GM19455 (cell line): ENCODE measurements around the gene WWC2.
"Not testable (repeated sequence)": the region's sequence is repeated elsewhere in the genome, so short reads cannot be mapped to it uniquely, and the experiment has no call there.

ENCODE experiments used
- ATAC-seq: cut with Tn5 transposase; IDR thresholded peaks from one replicate; pipeline ENCODE4 v1.9.1; 2021; ENCODE audit not compliant: unreplicated experiment

WWC2 gene

DNA sequence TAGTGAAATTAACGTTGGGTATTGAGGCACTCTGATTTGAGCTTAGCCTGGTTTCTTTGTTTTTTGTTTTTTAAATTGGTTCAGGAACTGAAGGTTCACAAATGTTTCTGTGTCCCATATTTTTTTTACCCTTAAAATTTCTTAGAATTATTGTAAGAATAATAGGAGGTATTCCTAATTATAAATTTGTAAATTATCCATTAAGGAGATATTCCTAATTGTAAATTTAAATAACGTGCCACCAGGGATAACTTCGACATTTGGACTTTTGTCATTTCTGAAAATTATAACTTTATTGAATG, 1.2 kb downstream of the WWC2 start:
- ATAC-seq = no peak

DNA sequence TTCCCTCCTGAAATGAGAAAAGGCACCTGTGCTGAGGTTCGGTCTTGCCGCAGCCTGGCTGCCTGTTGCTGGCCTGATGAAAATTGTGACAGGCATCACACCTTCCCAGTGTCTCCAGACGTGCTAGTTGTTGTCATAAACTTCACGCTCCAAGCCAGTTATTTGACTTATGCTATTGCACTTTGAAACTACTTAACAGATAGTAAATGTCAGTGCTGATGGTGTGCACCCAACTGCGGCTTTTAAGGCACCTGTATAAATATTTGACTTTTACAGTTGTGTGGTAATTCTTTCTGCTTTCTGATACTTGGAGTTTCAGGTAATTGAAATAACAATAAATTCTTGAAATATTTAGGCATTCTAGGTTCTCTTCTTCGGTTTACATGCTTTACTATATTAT, 1.8 kb downstream of the WWC2 start:
- no peak for ATAC-seq

DNA sequence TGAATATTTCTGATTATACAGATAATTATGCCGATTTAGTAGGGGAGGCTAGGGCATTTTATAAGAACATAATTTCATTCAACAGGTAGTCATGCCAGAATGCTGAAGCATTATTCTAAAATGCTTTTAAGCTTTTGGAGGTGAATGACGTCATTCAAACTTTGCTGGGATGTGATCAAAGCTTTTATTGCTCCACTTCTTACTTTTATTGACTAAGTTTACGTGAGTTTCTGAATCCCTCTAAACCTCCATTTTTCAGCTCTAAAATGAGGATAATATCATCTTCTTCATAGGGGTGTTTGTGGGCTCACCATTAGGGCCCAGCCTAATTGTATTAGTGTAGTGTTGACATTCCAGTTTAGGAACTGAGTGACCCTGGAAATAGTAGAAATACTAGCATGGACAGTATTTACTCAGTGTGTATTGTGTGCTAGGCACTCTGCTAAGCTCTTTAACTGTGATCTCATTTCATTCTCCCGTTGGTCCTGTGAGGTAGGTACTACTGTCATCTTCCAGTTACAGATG, 3.0 kb downstream of the WWC2 start:
- no peak for ATAC-seq

DNA sequence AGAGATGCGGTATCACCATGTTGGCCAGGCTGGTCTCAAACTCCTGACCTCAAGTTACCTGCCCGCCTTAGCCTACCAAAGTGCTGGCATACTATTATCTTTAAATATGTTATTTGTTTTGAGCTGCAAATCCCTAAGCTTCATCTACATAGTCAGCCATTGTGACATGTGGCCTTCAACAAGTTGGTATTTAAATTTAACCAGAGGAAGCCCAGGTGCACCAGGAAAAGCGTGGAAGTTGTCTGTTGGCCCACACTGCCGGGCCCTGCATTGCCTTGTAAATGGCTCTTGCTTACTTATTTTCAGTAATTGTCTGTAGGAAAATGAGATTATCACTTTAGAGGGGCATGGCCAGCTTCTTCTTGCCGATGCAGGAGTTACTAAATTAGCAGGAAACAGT, 6.0 kb downstream of the WWC2 start:
- no peak for ATAC-seq

DNA sequence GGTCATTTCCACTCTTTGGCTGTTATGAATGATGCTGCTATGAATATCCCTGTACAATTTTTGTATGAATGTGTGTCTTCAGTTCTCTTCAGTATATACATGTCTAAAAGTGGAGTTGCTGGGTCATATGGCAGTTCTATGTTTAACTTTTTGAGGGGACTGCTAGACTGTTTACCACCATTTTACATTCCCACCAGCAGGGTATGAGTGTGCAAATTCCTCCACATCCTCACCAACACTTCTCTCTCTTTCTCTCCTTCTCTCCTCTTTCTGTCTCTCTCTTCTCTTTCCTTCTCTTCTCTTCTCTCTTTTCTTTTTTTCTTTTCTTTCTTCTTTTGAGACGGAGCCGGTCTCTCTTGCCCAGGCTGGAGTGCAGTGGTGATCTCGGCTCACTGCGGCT, 7.8 kb downstream of the WWC2 start:
- no peak for ATAC-seq

DNA sequence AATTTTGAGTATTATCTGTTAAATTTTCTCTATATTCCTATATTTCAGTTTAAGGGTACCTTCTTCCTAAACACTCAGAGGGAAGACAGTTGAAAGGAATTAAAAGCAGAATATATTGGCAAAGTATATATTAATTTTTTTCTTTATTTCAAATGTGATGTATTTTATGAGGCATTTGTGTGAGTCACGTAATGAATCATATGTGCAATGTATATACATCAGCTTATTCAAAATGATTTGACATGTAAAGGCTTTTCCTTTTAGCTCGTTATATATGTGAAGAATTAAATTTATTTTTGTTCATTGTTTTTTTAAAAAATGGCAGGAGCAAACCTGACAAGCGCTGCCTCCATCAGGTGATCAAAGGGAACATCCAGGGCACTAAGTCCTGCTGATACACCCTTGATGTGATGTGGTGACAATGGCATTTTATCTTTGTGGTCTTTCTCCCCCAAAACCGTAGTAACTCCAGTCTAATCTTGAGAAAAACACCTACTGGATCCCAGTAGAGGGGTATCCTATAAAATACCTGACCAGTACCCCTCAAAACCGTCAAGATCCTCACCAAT, 8.9 kb downstream of the WWC2 start:
- ATAC-seq = no peak

DNA sequence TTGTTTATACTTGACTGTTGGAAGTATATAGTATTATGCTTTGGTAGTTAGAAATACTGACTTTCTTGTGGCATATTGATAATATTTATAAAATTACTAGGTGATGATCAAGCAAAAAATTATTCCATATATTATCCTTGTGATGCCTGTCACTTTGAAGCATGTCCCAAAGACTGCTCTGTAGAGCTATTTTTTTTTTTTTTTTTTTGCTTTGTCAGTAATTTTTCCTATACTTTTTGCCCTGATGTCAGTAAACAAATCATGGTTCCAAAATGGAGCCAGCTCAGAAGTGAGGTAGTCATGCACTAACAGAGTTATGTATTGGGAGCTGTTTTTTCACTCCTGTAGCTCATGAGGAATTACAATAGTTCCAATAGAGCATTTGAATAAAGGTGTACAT, 11.2 kb downstream of the WWC2 start:
- ATAC-seq = no peak

DNA sequence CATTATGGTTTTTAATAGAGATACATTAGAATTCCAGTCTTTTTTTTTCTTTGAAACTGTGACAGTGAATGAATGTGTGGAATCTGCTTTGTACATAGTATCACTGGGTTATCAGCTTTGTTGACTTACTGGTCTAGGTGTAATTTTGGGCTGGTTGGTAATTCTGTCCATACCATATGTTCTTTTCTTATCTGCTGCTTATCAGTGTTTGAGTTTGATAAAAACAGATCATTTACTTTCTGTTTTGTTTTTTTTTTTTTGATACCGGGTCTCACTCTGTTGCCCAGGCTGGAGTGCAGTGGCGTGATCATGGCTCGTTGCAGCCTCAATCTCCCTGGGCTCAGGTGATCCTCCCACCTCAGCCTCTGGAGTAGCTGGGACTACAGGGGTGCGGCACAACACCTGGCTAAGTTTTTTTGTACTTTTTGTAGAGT, 12.4 kb downstream of the WWC2 start:
- ATAC-seq = no peak

DNA sequence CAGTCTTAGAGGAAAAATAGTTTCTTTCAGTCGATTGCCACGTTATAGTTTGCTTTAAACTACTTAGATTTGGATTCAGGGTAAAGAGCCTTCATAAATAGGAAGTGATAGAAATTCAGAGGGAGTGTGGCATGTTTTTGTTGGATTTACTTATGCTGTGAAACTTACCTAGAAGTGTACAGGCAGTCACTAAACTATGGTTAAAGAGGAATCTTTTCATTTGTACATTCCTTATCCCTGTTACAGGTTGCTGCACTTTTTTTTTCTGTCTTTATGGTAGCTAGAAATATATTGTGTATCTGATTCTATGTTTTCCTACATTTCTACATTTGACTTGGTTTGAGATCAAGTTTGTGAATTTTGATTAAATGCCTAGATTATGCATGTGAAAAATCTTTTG, 19.1 kb downstream of the WWC2 start:
- ATAC-seq = no peak

DNA sequence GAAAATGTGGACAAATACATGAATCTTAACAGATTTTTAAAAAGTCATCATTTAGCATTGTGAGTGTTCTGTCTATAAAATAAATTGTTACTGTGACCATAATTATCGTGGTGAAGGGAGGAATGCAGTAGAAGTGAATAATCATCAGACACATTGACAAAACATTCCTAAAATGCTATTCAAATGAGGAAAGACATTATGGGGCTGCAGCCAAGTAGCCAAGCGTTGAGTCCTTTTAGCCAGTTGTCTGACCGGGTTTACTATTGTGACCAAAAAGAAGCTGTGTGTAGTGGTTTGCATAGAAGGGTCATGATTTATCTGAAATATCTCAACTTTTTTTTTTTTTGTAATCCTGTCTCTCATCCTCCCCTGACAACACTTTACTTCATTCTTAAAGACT, 19.5 kb downstream of the WWC2 start:
- ATAC-seq = no peak

DNA sequence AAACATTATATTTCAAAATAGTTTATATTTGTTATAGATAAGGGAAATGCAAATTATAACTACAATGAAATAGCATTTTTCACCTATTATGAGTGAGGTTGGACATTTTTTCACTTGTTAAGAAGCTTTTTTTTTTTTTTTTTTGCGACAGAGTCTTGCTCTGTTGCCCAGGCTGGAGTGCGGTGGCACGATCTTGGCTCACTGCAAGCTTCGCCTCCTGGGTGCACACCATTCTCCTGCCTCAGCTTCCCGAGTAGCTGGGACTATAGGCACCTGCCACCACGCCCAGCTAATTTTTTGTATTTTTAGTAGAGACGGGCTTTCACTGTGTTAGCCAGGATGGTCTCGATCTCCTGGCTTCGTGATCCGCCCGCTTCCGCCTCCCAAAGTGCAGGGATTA, 22.6 kb downstream of the WWC2 start:
- not testable (repeated sequence) for ATAC-seq

DNA sequence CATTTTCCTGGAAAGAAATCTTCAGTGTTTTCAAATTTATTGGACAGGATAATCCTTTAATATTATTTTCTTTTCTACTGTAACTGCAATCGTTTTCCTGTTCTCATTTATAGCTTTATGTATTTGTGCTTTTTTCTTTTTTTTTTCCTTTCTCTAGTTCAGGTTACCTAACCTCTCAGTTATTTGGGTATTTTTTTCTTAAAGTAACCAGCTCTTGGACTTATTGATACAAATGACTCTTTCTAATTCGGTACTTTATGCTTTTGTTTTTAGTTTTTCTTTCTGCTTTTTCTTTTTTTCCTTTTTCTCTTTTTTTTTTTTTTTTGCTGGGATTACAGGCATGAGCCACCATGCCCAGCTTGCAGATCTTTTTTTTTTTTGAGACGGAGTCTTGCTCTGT, 25.2 kb downstream of the WWC2 start:
- no peak for ATAC-seq

DNA sequence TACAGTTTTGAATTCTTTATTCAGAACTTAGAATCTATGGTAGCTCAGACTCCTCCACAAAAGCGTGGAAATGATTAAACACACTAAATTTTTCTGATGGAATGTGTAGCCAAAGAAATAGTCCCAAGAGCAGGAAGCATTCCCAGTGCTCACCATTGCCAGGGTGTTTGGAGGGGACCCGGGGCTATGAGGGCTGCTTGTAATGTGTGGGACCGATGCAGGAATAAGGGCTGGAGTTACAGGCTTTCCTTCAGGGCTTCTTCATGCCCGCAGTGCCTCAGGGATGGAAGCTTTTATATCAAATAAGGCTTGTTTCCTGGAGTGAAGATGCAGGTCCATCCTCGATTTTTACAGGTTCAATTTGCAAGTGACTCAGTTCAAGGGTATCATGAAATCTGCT, 25.8 kb downstream of the WWC2 start:
- no peak for ATAC-seq

DNA sequence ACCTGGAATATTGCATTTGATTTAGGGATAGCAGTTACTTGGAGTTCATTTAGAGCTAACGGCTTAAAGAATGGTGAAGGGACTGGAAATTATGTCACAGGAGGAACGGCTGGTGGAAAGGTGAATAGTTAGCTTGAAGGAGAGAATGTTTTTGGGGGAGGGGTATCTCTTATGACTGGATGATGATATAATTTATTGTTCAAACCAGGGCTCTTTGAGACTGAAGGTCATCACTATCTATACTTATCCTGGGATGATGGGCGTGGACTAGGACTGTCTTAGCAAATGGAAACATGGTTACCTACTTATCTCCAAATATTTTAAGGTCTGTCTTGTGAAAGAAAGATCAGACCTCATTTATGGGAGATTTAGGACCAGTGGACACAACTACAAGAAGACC, 30.1 kb downstream of the WWC2 start:
- no peak for ATAC-seq

DNA sequence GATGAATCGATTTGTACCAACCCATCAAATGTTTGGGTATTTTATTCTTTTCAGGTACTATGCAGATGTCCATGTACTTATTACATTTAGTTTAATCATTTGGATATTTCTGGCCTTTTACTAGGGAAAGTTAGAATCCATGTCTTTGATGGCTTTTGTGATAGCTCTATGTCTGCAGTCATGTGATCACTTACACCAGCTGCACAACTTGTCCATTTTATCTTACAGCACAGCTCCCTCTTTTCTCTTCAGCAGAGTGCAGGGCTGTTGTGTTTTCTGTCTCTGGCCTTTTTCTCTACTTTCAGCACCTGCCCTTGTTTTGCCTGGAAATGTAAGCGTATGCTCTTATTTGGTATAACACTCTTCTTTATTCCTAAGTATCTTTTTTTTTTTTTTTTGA, 30.6 kb downstream of the WWC2 start:
- no peak for ATAC-seq

DNA sequence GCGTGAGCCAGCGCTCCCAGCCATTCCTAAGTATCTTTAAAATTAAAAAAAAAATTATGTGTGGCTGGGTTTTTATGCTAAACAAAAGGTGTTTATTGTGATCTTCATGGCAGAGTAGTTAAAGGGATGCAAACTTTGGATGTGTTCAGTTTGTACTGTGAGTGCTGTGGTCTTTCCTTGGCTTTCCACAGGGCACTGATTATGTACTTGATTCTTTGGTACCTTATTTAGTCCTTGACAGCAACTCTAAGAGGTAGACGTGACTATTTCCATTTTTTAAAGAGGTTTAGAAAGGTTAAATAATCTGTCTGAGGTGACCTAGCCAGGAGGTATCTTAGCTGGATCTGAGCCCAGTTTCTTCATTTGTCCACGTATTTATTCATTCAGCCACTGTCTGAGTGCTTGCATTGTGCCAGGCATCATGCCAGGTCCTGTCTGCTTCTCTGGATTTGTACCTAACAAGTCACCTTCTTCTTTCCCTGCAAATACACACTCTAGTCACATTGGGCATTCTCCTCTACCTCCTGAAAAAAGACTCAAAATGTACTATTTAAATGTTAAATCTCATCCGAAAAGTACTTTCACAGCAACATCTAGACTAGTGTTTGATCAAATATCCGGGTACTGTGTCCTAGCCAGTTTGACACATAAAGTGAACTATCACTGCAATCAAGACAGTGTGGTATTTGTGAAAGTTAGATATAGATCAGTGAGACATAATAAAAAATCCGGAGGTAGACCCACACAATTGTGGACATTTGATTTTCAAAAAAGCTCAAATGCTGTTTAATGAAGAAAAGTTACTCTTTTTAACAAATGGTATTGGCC, 31.5 kb downstream of the WWC2 start:
- ATAC-seq = no peak

DNA sequence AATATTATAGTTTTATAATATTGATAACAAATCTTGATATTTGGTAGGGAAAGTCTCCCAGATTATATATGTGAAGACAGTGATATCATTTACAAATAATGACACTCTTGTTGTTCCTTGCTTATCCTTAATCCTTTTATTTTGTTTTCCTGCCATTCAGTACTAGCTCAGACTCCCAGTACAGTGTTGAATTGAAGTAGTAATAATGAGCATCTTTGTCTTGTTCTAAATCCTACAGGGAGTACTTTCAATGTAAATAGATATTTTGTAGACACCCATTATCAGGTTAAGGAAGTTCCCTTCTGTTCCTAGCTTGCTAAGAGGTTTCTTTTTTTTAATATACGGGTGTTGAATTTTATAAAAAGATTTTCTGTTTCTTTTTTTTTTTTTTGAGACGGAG, 33.0 kb downstream of the WWC2 start:
- no peak for ATAC-seq

DNA sequence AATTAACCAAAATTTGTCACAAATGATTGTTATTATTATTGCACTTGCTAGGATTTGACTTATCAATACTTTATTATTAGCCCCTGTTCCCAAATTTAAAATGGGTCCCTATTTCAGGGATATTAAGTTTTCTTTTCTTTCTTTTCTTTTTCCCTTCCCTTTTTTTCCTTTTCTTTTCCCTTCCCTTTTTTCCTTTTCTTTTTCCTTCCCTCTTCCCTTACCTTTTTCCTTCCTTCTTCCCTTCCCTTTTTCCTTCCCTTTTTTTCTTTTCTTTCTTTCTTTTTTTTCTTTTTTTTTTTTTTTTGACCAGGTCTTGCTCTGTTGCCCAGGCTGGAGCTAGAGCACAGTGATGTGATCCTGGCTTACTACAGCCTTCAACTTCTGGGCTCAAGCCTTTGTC, 33.8 kb downstream of the WWC2 start:
- ATAC-seq = no peak

DNA sequence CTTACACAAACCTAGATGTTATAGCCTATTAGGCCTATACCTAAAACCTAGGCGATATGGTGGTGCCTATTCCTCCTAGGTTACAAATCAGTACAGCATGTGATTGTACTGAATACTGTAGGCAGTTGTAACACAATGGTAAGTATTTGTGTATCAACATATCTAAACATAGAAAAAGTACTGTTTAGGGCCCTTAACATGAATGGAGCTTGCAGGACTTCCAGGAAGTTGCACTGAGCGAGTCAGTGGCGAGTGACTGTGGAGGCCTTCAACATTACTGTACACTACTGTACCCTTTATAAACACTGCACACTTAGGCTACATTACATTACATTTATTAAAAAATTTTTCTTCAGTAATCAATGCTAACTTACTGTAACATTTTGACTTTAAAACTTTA, 37.8 kb downstream of the WWC2 start:
- ATAC-seq = no peak

DNA sequence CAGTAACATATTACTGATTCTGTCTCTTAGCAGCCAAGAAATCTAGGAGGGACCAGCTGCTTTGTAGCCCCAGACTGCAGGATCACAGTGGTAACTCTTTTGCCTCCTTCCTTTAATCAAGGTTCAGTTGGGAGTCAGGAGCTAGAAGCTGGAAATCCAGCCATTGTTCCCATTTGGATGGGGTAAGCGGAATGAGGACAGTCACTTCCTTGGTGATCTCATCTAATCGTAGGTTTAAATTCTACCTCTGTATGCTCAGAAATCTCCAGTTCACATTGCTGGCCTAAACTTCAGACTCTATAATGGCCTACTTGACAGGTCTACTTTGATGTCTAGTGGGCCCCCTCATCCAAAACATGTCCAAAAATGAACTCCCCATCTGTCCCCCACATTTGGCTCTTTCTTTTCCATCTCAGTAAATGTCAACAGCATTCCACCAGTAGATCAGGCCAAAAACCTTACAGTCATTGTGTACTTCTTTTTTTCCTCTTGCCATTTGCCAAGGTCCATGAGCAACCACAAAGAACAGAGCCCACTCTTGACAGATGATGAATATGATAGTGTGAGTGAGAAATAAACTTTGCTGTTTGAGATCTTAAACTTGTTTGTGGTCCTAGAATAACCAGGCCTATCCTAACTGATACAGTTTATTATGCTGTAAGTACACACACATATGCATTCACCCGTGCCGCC, 40.1 kb downstream of the WWC2 start:
- no peak for ATAC-seq

DNA sequence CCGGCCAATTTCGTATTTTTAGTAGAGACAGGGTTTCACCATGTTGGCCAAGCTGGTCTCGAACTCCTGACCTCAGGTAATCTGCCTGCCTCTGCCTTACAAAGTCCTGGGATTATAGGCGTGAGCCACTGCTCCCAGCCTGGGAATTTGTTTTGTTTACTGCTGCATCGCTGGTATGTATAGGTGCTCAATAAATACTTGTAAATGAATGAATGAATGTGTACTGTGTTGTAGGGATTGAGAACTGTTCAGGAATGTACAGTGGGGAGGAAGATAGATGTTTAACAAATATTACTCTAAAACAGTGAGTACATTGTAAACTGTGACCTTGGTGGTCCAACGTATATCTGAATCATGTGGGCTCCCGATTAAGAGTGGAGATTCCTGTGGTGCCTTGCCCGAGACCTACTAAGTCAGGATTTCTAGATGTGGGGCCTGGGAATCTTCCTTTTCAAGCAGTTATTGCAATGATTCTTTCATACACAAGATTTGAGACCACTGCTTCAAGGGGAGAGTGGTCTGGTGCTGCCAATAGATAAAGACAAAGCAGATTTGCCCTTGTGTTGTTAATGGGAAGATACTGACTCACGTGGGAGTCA, 41.0 kb downstream of the WWC2 start:
- ATAC-seq = no peak

DNA sequence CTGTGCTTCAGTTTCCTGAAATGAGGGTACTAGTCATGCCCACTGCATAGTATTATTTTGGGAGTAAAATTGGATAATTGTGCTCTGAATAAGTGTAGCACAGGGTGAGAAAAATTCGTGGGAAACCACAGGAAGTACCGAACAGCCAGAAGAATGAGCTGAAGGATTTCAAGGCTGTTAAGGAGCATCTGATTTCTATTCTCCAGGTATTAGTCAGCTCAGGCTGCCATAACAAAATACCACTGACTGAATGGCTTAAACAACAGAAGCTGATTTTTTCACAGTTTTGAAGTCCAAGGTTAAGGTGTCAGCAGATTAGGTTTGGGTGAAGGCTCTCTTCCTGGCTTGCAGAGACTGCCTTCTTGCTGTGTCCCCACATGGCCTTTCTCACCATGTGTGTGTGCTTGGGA, 41.9 kb downstream of the WWC2 start:
- ATAC-seq = no peak
